ENCODE results near the gene NCAPH2.

Gene NCAPH2

DNA sequence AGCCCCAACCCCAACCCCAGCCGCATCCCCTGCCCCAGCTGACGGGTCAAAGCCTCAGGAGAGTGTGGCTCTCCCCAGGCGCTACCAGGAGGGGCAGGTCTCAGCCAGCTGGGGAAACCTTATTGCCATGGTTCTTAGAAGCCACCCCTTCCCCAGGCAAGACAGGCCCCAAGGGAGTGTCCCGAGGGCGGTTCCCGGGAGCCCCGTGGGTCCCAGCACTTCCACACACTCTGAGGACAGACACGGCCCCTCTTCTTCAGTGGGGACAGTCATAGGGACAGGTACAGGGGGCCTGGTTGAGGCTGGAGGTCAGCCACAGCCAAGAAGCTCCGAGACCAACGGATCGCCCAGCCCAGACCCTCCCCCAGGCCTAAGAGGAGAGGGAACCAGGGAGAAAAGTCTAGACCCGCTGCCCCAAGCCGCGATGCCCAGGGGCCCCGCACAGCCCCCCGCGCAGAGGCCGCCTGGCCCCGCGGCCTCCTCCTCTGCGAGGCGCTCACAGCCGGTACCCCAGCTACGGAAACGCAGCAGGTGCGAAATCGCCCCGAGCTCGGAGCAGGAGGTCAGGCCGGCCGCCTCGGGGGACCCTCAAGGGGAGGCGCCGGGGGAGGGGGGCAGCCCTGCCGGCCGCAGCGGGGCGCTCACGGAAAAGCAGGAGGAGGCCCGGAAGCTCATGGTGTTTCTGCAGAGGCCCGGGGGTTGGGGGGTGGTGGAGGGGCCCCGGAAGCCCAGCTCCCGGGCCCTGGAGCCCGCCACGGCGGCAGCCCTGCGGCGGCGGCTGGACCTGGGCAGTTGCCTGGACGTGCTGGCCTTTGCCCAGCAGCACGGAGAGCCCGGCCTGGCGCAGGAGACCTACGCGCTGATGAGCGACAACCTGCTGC is 40.3 kb downstream of the NCAPH2 start:
- no peak overlapping the region for H3K27ac ChIP-seq

DNA sequence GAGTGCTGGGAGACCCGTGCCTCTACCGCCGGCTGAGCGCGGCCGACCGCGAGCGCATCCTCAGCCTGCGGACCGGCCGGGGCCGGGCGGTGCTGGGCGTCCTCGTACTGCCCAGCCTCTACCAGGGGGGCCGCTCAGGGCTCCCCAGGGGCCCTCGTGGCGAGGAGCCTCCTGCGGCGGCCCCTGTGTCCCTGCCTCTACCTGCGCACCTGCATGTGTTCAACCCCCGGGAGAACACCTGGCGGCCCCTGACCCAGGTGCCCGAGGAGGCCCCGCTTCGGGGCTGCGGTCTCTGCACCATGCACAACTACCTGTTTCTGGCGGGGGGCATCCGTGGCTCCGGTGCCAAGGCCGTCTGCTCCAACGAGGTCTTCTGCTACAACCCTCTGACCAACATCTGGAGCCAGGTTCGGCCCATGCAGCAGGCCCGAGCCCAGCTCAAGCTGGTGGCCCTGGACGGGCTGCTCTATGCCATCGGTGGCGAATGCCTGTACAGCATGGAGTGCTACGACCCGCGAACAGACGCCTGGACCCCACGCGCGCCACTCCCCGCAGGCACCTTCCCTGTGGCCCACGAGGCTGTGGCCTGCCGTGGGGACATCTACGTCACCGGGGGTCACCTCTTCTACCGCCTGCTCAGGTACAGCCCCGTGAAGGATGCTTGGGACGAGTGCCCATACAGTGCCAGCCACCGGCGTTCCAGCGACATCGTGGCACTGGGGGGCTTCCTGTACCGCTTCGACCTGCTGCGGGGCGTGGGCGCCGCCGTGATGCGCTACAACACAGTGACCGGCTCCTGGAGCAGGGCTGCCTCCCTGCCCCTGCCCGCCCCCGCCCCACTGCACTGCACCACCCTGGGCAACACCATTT is 41.1 kb downstream of the NCAPH2 start:
- H3K27ac ChIP-seq = no peak overlapping the region
- no peak for TF ChIP-seq ZFX (IDR thresholded peaks at IDR 0.05; ENCODE audit: borderline replicate concordance)
- TF ChIP-seq, protein P1, sequence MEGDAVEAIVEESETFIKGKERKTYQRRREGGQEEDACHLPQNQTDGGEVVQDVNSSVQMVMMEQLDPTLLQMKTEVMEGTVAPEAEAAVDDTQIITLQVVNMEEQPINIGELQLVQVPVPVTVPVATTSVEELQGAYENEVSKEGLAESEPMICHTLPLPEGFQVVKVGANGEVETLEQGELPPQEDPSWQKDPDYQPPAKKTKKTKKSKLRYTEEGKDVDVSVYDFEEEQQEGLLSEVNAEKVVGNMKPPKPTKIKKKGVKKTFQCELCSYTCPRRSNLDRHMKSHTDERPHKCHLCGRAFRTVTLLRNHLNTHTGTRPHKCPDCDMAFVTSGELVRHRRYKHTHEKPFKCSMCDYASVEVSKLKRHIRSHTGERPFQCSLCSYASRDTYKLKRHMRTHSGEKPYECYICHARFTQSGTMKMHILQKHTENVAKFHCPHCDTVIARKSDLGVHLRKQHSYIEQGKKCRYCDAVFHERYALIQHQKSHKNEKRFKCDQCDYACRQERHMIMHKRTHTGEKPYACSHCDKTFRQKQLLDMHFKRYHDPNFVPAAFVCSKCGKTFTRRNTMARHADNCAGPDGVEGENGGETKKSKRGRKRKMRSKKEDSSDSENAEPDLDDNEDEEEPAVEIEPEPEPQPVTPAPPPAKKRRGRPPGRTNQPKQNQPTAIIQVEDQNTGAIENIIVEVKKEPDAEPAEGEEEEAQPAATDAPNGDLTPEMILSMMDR (IDR thresholded peaks at IDR 0.05) = no peak

More for the DNA sequence above, 40.3 kb downstream of the NCAPH2 start:
- TF ChIP-seq, protein P1 (IDR thresholded peaks at IDR 0.05) = no peak
- TF ChIP-seq ZFX (IDR thresholded peaks at IDR 0.05; ENCODE audit: borderline replicate concordance) = no peak

DNA sequence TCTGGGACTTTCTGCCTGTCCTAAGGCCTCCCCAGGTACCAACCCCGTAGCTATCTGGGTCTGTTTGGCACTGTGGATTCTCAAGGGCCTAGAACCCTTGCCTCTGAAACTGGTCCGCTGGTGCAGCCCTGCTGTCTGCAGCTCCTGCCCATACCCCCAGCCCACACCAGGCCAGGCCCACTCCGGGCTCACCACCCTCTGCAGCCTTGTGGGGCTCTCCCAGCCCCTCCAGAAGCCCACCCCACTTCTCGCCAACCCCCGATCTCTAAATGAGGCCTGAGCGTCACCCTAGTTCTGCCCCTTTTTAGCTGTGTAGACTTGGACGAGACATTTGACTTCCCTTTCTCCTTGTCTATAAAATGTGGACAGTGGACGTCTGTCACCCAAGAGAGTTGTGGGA is 42.4 kb downstream of the NCAPH2 start:
- no peak for TF ChIP-seq ZFX (IDR thresholded peaks at IDR 0.05; ENCODE audit: borderline replicate concordance)
- TF ChIP-seq, protein P1 (IDR thresholded peaks at IDR 0.05) = no peak
- no peak overlapping the region for H3K27ac ChIP-seq

DNA sequence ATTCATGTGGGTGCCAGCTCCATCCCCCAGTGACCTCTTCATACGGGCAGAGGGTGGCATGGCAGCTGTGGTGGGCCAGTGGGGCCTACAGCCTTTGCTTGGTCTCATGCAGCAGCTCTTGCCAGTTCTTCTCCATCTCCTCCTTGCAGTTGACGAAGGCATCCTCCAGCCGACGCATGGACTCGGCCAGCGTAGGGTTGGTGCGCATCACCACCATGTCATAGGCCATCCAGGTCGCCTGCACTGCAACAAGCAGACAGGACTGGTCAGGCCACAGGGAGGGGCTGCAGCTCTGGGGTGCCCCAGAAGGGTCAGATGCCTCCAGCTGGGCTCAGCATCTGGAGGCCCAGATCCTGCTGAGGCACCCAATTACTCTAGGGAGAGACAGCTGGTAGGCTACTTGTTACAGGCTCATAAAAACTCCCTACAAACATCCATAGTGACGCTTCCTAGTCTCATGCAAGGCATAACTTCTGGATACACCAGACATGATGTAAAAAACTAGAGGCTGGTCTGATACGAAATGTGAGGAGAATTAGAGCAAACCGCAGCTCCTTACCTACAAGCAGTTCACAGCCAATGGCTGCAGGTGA is 43.2 kb downstream of the NCAPH2 start:
- no peak overlapping the region for H3K27ac ChIP-seq
- TF ChIP-seq, protein P1 (IDR thresholded peaks at IDR 0.05) = no peak

DNA sequence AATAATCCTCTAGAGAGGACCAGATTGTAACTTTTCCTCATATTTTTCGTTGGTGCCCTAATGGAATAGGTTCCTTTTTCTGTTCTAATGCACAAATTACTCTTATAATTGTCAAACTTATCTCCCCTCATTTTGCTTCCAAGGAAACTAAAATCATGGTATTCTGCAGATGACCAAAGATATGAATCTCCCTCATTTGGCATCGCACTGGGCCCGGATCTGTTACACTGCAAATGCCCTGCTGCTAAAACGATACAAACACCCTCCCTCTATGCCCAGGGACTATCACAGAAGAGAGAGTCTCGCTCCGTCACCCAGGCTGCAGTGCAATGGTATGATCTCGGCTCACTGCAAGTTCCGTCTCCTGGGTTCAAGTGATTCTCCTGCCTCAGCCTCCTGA is 45.3 kb downstream of the NCAPH2 start:
- H3K27ac ChIP-seq = no peak overlapping the region
- TF ChIP-seq, protein P1 (IDR thresholded peaks at IDR 0.05) = no peak
- no peak for TF ChIP-seq ZFX (IDR thresholded peaks at IDR 0.05; ENCODE audit: borderline replicate concordance)

DNA sequence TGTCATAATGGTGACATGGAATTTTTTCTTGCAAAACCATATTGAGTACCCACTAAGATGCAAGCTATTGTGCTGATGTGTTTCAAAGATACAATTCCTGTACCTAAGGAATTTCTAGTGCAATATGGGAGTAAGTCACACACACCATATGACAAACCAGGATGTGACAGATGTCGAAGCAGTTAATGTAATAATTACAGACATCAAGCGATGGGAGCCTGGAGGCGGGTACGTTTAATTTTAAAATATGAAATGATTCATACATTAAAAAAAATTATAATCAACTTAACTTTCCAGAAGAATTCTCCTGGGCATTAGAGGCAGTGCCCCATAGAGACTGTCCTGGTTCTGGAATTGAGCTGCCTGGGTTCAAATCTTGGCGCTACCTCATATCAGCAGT is 48.7 kb downstream of the NCAPH2 start:
- no peak overlapping the region for H3K27ac ChIP-seq
- TF ChIP-seq ZFX (IDR thresholded peaks at IDR 0.05; ENCODE audit: borderline replicate concordance) = no peak
- TF ChIP-seq, protein P1 (IDR thresholded peaks at IDR 0.05) = no peak
